Endodermal cell (in vitro differentiated cells): ENCODE results near the gene CYP26B1. TPM values are rescaled to one million over a fixed set of nuclear protein-coding genes. Genes with fewer than 3 reads are reported as not detected.

Source experiments
- DNase-seq: peaks from one replicate; pipeline ENCODE4 v3.0.0-alpha.2; 2017
- H3K27ac ChIP-seq: 2 replicates; pipeline ENCODE4 v1.5.1; 2013; ENCODE audit warnings: mild to moderate bottlenecking, low read depth, low read length, moderate library complexity
- H3K27me3 ChIP-seq: 2 replicates; pipeline ENCODE4 v1.6.1; 2013; ENCODE audit warnings: mild to moderate bottlenecking, low read length, moderate library complexity; ENCODE audit not compliant: insufficient read depth, control insufficient read depth, poor library complexity, severe bottlenecking
- H3K36me3 ChIP-seq: 2 replicates; pipeline ENCODE4 v1.7.0; 2013; ENCODE audit warnings: mild to moderate bottlenecking, low read length, moderate library complexity; ENCODE audit not compliant: control insufficient read depth, insufficient read depth
- H3K4me1 ChIP-seq: one replicate; pipeline ENCODE4 v1.7.0; 2013; ENCODE audit warnings: low read length; ENCODE audit not compliant: control insufficient read depth, insufficient read depth
- H3K4me3 ChIP-seq: 2 replicates; pipeline ENCODE4 v1.5.1; 2013; ENCODE audit warnings: mild to moderate bottlenecking, low read length, moderate library complexity
- H3K9ac ChIP-seq: 2 replicates; pipeline ENCODE4 v1.6.1; 2013; ENCODE audit warnings: mild to moderate bottlenecking, low read length, moderate library complexity; ENCODE audit not compliant: poor library complexity, severe bottlenecking; ENCODE audit errors: extremely low read depth
- H3K9me3 ChIP-seq: 2 replicates; pipeline ENCODE4 v1.6.1; 2013; ENCODE audit warnings: mild to moderate bottlenecking, low read length, moderate library complexity; ENCODE audit not compliant: control insufficient read depth
- H3K27ac Mint-ChIP-seq: 2 replicates; pipeline ENCODE4 v1.8.0; 2020; ENCODE audit warnings: mixed read lengths
- H3K27me3 Mint-ChIP-seq: 2 replicates; pipeline ENCODE4 v1.8.0; 2021; ENCODE audit warnings: mild to moderate bottlenecking, mixed read lengths; ENCODE audit not compliant: insufficient read depth
- H3K36me3 Mint-ChIP-seq: 2 replicates; pipeline ENCODE4 v1.8.0; 2020; ENCODE audit warnings: low read depth, mixed read lengths
- H3K4me1 Mint-ChIP-seq: 2 replicates; pipeline ENCODE4 v1.8.0; 2020; ENCODE audit warnings: mixed read lengths
- H3K4me3 Mint-ChIP-seq: 2 replicates; pipeline ENCODE4 v1.8.0; 2020; ENCODE audit warnings: mild to moderate bottlenecking, moderate library complexity, mixed read lengths
- H3K9me3 Mint-ChIP-seq: 2 replicates; pipeline ENCODE4 v1.8.0; 2020; ENCODE audit warnings: mild to moderate bottlenecking, mixed read lengths
- WGBS, 2 experiments: methylation state at CpG; one replicate each; pipeline versions ENCODE4 v1.1.5 to v1.1.7; 2013; ENCODE audit warnings: missing lambda C conversion rate in 2 of 2, mixed read lengths in 1 of 2; ENCODE audit not compliant: insufficient coverage in 1 of 2, insufficient read length in 1 of 2; 5-methylcytosine and 5-hydroxymethylcytosine counted together
- total RNA-seq, 2 donors: library from RNA; stranded (reverse); fragmentation: NEBNext Ultra II Directional in 1 of 2; extraction: Animal tissue kit (Norgen Biotek cat#: 25700) in 1 of 2; gene quantifications; 2 replicates in 1 of 2; 3 replicates in 1 of 2; pipeline ENCODE4 v1.2.1, GENCODE V29; 2021
- TF ChIP-seq, protein P1 (sequence below): fragments of 200-600 bp; sonication (generic); conservative IDR thresholded peaks from 2 replicates; pipeline ENCODE4 v1.5.0; 2021; ENCODE audit warnings: antibody characterized with exemption, mild to moderate bottlenecking

The CYP26B1 gene
- total RNA-seq, 2 donors from 2014 or later: 0.09 to 0.91 TPM

DNA sequence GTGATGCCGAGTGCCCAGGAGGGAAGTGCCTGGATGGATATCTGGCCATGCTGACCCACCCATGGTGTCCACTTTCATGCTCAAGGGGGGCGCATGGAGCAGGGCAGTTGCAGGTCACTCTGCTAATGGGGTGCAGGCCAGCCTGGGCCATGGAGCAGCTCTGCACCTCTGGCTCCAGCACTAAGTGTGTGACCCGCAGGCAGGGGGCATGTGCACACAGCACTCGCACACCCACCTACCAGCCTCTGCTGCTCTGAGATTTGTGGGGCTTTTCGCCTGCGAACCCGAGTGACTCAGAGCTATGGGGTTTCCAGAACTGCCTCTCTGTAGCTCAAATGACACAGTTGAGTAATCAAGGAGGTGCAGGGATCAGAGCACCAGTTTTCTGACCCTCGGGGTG is 66.2 kb downstream of the CYP26B1 start:
- no peak for DNase-seq
- Histone ChIP-seq H3K9me3 (no peaks in the 10 kb centered on the region), H3K9ac (no peak overlapping the region), H3K27me3 (no peaks in the 10 kb centered on the region), H3K27ac (no peak overlapping the region), H3K36me3 (no peaks in the 10 kb centered on the region), H3K4me3 (no peak overlapping the region), H3K4me1 (no peaks in the 10 kb centered on the region)
- Mint-ChIP-seq H3K27me3 (peaks cover 1% of the 10 kb centered on the region), H3K9me3 (peaks cover 18% of the 10 kb centered on the region), H3K36me3 (no peaks in the 10 kb centered on the region), H3K27ac (no peak overlapping the region), H3K4me1 (no peaks in the 10 kb centered on the region), H3K4me3 (no peak overlapping the region)
- 93 to 96% methylated on average over 7 to 8 of the region's 8 CpGs for WGBS, 2 experiments
- TF ChIP-seq, protein P1, sequence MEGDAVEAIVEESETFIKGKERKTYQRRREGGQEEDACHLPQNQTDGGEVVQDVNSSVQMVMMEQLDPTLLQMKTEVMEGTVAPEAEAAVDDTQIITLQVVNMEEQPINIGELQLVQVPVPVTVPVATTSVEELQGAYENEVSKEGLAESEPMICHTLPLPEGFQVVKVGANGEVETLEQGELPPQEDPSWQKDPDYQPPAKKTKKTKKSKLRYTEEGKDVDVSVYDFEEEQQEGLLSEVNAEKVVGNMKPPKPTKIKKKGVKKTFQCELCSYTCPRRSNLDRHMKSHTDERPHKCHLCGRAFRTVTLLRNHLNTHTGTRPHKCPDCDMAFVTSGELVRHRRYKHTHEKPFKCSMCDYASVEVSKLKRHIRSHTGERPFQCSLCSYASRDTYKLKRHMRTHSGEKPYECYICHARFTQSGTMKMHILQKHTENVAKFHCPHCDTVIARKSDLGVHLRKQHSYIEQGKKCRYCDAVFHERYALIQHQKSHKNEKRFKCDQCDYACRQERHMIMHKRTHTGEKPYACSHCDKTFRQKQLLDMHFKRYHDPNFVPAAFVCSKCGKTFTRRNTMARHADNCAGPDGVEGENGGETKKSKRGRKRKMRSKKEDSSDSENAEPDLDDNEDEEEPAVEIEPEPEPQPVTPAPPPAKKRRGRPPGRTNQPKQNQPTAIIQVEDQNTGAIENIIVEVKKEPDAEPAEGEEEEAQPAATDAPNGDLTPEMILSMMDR: no peak

DNA sequence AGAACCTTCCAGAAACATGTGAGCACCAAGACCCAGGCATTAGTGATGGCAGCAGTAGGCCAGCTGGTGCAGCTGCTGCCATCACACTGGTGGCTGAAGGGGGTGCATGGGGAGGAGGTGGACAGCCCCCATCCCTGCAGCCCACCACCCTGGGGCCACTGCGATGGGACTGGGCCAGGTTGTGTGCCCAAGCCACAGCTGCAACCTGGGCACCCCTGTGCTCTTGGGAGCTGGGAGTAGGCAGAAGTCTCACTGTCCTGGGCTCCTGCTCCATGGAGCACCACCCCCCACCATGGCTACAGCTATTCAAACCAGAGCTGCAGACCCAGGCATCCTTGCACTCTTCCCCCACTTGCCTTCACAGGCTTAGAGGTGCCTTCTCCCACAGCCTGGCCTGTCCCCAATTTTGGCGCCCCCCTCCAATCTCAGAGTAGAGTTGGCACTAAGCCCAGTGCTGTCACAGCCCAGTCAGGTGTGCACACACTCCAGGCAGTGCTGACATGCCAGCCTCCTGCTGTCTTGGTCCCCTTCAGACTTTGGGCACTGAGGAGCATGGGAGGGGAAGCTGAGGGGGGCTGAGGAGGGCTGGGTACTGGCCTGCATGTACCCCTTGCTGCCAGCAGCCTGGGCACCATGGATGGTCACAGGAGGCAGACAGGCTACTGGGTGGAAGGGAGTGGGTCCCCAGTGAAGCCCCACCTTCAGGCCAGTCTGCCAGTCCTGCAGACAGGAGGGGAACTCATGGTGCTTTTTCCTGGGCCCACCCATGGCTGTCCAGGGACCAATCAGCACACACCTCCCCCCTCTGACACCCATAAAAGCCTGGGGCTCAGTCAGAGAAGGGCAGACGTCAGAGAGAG is 67.1 kb downstream of the CYP26B1 start:
- no peaks in the 10 kb centered on the region for H3K4me1 ChIP-seq
- H3K4me1 Mint-ChIP-seq: no peaks in the 10 kb centered on the region
- no peak overlapping the region for H3K9ac ChIP-seq
- no peak overlapping the region for H3K4me3 ChIP-seq
- no peaks in the 10 kb centered on the region for H3K36me3 ChIP-seq
- H3K27me3 Mint-ChIP-seq: peaks cover 1% of the 10 kb centered on the region
- H3K27ac ChIP-seq: no peak overlapping the region
- 80% methylated on average over 3 of the region's 3 CpGs; no CpG with 5 or more reads in 1 of the 2 experiments for WGBS, 2 experiments
- H3K4me3 Mint-ChIP-seq: no peak overlapping the region
- H3K27me3 ChIP-seq: no peaks in the 10 kb centered on the region
- TF ChIP-seq, protein P1: no peak
- no peak for DNase-seq
- H3K9me3 ChIP-seq: no peaks in the 10 kb centered on the region
- H3K36me3 Mint-ChIP-seq: no peaks in the 10 kb centered on the region
- H3K9me3 Mint-ChIP-seq: peaks cover 18% of the 10 kb centered on the region
- no peak overlapping the region for H3K27ac Mint-ChIP-seq
